Measurements from ENCODE around the gene MTUS2. TPM values are rescaled to one million over a fixed set of nuclear protein-coding genes. Genes with fewer than 3 reads are reported as not detected.
"Not testable (repeated sequence)": the region's sequence is repeated elsewhere in the genome, so short reads cannot be mapped to it uniquely, and the experiment has no call there.

Gene MTUS2
- total and polyA plus RNA-seq, 10 donors, result 0.20 to 3.2 (median 0.85) TPM

GRCh38 chr13:29196409-29197074 lies 376.4 kb downstream of the MTUS2 start:
- intact Hi-C loops (cut with DNase I; ENCODE audit: low total_unique reads), result no loop called here
- Histone ChIP-seq H3K4me1 (no peaks in the 10 kb centered on the region), H3K9me3 (peaks cover 0 to 39% (median 19%) of the 10 kb centered on the region in 8 donors), H3K36me3 (no peaks in the 10 kb centered on the region), H3K27ac (no peak overlapping the region), H3K4me3 (no peak overlapping the region), H3K27me3 (replicated peaks in 1 of 7) (no peaks in the 10 kb centered on the region)
- no peak for DNase-seq
- TF ChIP-seq POLR2AphosphoS5 (IDR thresholded peaks at IDR 0.05), result no peak
- TF ChIP-seq, protein P1, sequence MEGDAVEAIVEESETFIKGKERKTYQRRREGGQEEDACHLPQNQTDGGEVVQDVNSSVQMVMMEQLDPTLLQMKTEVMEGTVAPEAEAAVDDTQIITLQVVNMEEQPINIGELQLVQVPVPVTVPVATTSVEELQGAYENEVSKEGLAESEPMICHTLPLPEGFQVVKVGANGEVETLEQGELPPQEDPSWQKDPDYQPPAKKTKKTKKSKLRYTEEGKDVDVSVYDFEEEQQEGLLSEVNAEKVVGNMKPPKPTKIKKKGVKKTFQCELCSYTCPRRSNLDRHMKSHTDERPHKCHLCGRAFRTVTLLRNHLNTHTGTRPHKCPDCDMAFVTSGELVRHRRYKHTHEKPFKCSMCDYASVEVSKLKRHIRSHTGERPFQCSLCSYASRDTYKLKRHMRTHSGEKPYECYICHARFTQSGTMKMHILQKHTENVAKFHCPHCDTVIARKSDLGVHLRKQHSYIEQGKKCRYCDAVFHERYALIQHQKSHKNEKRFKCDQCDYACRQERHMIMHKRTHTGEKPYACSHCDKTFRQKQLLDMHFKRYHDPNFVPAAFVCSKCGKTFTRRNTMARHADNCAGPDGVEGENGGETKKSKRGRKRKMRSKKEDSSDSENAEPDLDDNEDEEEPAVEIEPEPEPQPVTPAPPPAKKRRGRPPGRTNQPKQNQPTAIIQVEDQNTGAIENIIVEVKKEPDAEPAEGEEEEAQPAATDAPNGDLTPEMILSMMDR (IDR thresholded peaks at IDR 0.05 in 8 of 11, conservative IDR thresholded peaks at IDR 0.05 in 3 of 11), result no peak
- TF ChIP-seq POLR2A (IDR thresholded peaks at IDR 0.05), result no peak
- WGBS, 5 donors, result 51 to 70% (median 64%) methylated on average over 2 of the region's 2 CpGs

- H3K4me3 ChIP-seq; DNase-seq; intact Hi-C loops (cut with DNase I; ENCODE audit: low total_unique reads); H3K36me3 ChIP-seq; H3K27ac ChIP-seq; H3K27me3 ChIP-seq (replicated peaks in 1 of 7); H3K4me1 ChIP-seq: not testable (repeated sequence)
- H3K9me3 ChIP-seq, result peaks cover 0 to 53% (median 18%) of the 10 kb centered on the region in 8 donors
- WGBS, 5 donors, result 76 to 91% (median 85%) methylated on average over 4 to 6 of the region's 6 CpGs
Observed at GRCh38 chr13:29202753-29203152, 382.6 kb downstream of the MTUS2 start.

GRCh38 chr13:29204651-29205050 lies 384.5 kb downstream of the MTUS2 start:
- 94 to 97% (median 95%) methylated on average over 11 to 13 of the region's 13 CpGs for WGBS, 5 donors
- TF ChIP-seq POLR2AphosphoS5 (IDR thresholded peaks at IDR 0.05) (no peak), POLR2A (IDR thresholded peaks at IDR 0.05) (no peak)
- TF ChIP-seq, protein P1 (IDR thresholded peaks at IDR 0.05 in 8 of 11, conservative IDR thresholded peaks at IDR 0.05 in 3 of 11), result no peak
- no peak for DNase-seq

DNA sequence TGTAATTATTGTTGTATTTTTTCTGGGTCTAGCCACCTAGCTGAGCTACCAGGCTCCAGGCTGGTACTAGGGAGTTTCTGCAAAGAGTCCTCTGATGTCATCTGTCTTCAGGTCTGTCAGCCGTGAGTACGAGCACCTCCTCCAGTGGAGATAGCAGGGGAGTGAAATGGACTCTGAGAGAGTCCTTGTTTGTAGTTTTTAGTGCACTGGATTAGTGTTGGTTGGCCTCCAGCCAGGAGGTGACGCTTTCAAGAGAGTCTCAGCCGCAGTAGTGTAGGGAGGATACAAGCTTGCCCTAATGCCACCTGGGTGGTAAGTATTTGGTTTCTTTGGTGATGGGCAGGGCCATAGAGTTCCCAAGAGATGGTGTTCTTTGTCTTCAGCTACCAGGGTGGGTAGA lies 390.5 kb downstream of the MTUS2 start:
- TF ChIP-seq POLR2A (IDR thresholded peaks at IDR 0.05) (no peak), POLR2AphosphoS5 (IDR thresholded peaks at IDR 0.05) (no peak)
- TF ChIP-seq, protein P1 (IDR thresholded peaks at IDR 0.05 in 8 of 11, conservative IDR thresholded peaks at IDR 0.05 in 3 of 11), result no peak
- Histone ChIP-seq H3K4me1 (no peaks in the 10 kb centered on the region), H3K9me3 (peaks cover 0 to 26% (median 10%) of the 10 kb centered on the region in 8 donors), H3K36me3 (no peaks in the 10 kb centered on the region), H3K27me3 (replicated peaks in 1 of 7) (no peaks in the 10 kb centered on the region), H3K27ac (no peak overlapping the region), H3K4me3 (no peak overlapping the region)
- intact Hi-C loops (cut with DNase I; ENCODE audit: low total_unique reads), result no loop called here
- 20 to 76% (median 67%) methylated on average over 2 to 4 of the region's 4 CpGs for WGBS, 5 donors
- no peak for DNase-seq

More at GRCh38 chr13:29204651-29205050, 384.5 kb downstream of the MTUS2 start:
- intact Hi-C loops (cut with DNase I; ENCODE audit: low total_unique reads), result no loop called here
- Histone ChIP-seq H3K27ac (no peak overlapping the region), H3K27me3 (replicated peaks in 1 of 7) (no peaks in the 10 kb centered on the region), H3K4me3 (no peak overlapping the region), H3K36me3 (no peaks in the 10 kb centered on the region), H3K4me1 (no peaks in the 10 kb centered on the region), H3K9me3 (peaks cover 0 to 46% (median 5%) of the 10 kb centered on the region in 8 donors)

- H3K27ac ChIP-seq; H3K4me3 ChIP-seq; H3K4me1 ChIP-seq; H3K27me3 ChIP-seq (replicated peaks in 1 of 7); intact Hi-C loops (cut with DNase I; ENCODE audit: low total_unique reads); DNase-seq; H3K36me3 ChIP-seq: not testable (repeated sequence)
- WGBS, 5 donors, result 74 to 91% (median 87%) methylated on average over 5 of the region's 5 CpGs
- H3K9me3 ChIP-seq, result peaks cover 0 to 31% (median 10%) of the 10 kb centered on the region in 8 donors
Observed at GRCh38 chr13:29211162-29211561, 391.0 kb downstream of the MTUS2 start.
